Spleen (tissue), 11 donors: ENCODE results near the gene GOLT1A. TPM values are rescaled to one million over a fixed set of nuclear protein-coding genes. Genes with fewer than 3 reads are reported as not detected.

Experiments
- DNase-seq: peaks from one replicate; pipeline ENCODE4 v3.0.0-alpha.2; 2020
- H3K27ac ChIP-seq, 8 donors: fragments of 200-600 bp; sonication (generic) in 7 of 8; 1 replicate in 4 of 8; 2 replicates in 4 of 8; pipeline versions ENCODE4 v1.5.0 to v1.8.0; 2016 to 2021; ENCODE audit warnings: inconsistent platforms in 4 of 8, mild to moderate bottlenecking in 4 of 8, moderate library complexity in 1 of 8
- H3K27me3 ChIP-seq, 7 donors: fragments of 200-600 bp; sonication (generic) in 6 of 7; replicated peaks in 1 of 7; 1 replicate in 4 of 7; 2 replicates in 3 of 7; pipeline versions ENCODE4 v1.5.0 to v1.8.0; 2016 to 2021; ENCODE audit warnings: inconsistent platforms in 3 of 7, mild to moderate bottlenecking in 1 of 7
- H3K36me3 ChIP-seq, 6 donors: fragments of 200-600 bp; sonication (generic) in 5 of 6; 1 replicate in 4 of 6; 2 replicates in 2 of 6; pipeline versions ENCODE4 v1.5.0 to v1.8.0; 2016 to 2021; ENCODE audit warnings: inconsistent platforms in 2 of 6
- H3K4me1 ChIP-seq, 6 donors: fragments of 200-600 bp; sonication (generic) in 5 of 6; 1 replicate in 3 of 6; 2 replicates in 3 of 6; pipeline versions ENCODE4 v1.5.0 to v1.8.0; 2016 to 2021; ENCODE audit warnings: inconsistent platforms in 3 of 6
- H3K4me3 ChIP-seq, 8 donors: fragments of 200-600 bp; sonication (generic) in 7 of 8; 1 replicate in 4 of 8; 2 replicates in 4 of 8; pipeline versions ENCODE4 v1.5.0 to v1.8.0; 2016 to 2021; ENCODE audit warnings: inconsistent platforms in 4 of 8, mild to moderate bottlenecking in 4 of 8, moderate library complexity in 2 of 8
- H3K9me3 ChIP-seq, 8 donors: fragments of 200-600 bp; sonication (generic) in 7 of 8; 1 replicate in 4 of 8; 2 replicates in 4 of 8; pipeline versions ENCODE4 v1.5.0 to v1.8.0; 2016 to 2021; ENCODE audit warnings: inconsistent platforms in 4 of 8
- POLR2A ChIP-seq, 3 donors: fragments of 450-650 bp; IDR thresholded peaks; one replicate each; pipeline ENCODE4 v1.5.1; 2017; ENCODE audit warnings: antibody characterized with exemption in 3 of 3, mild to moderate bottlenecking in 1 of 3
- POLR2AphosphoS5 ChIP-seq, 3 donors: sonication (generic); formaldehyde crosslinking; IDR thresholded peaks; one replicate each; pipeline ENCODE4 v1.5.1; 2017; ENCODE audit warnings: antibody characterized with exemption in 3 of 3
- WGBS, 5 donors: extraction: QIAGEN DNeasy Blood & Tissue Kit in 3 of 5; methylation state at CpG; one replicate each; pipeline versions ENCODE4 v1.1.5 to v1.1.7; 2013 to 2018; 5-methylcytosine and 5-hydroxymethylcytosine counted together
- intact Hi-C: fragments of 100-400 bp; cut with DNase I; formaldehyde crosslinking; loops from one replicate; pipeline ENCODE4 v1.15.0; 2023; ENCODE audit warnings: low total_unique reads
- polyA plus RNA-seq, 3 donors: library from polyadenylated mRNA; stranded (reverse); fragments of 200-250 nt; gene quantifications; one replicate each; pipeline ENCODE4 v1.2.1, GENCODE V29; 2013
- total RNA-seq, 7 donors: library from RNA; depleted of rRNA in 3 of 7; stranded (reverse); fragments of >200 nt in 3 of 7; fragmentation: NEBNext Ultra II Directional in 4 of 7; extraction: Animal tissue kit (Norgen Biotek cat#: 25700) in 4 of 7; gene quantifications; one replicate each; pipeline versions ENCODE4 v1.1.0 to v1.2.1, GENCODE V29; 2016 to 2021
- TF ChIP-seq, protein P1 (sequence below), 11 experiments: fragments of 200-600 bp in 7 of 11; fragments of 450-650 bp in 4 of 11; sonication (generic) in 4 of 11; IDR thresholded peaks in 8 of 11; conservative IDR thresholded peaks in 3 of 11; 1 replicate in 7 of 11; 2 replicates in 4 of 11; pipeline versions ENCODE4 v1.4.0 to v1.8.0; 2016 to 2021; ENCODE audit warnings: antibody characterized with exemption in 11 of 11, inconsistent platforms in 4 of 11, mild to moderate bottlenecking in 1 of 11
- donor health status: healthy with polysubstance abuse.
- donor health status: DM: no; HTN: no; CAD: no; lungs with moderate emphysema.
- donor health status: DM: no; HTN: no; CAD: no.
- donor health status: Bipolar disorder and iron deficiency.
- donor health status: healthy.
- donor health status: DM: no; HTN: no; CAD: no.
- donor health status: DM: yes; HTN: yes; CAD: no.

The GOLT1A gene
- total and polyA plus RNA-seq, 10 donors, result 0.13 to 0.24 TPM; not detected in 8

DNA sequence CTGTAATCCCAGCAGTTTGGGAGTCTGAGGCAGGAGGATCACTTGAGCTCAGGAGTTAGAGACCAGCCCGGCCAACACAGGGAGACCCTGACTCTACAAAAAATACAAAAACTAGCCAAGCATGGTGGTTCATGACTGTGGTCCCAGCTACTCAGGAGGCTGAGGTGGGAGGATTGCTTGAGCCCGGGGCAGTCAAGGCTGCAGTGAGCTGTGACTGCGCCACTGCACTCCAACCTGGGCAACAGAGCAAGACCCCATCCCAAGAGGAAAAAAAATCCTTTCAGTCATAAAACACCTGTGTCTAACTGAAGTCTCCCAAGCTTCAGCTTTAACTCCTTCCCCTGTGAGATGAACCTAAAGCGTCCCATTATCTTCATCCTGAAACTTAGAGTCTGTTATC is 33.1 kb upstream of the GOLT1A start:
- no peaks in the 10 kb centered on the region for H3K9me3 ChIP-seq
- intact Hi-C loops, result no loop called here
- no peak overlapping the region for H3K4me3 ChIP-seq
- no peak overlapping the region for H3K27ac ChIP-seq
- TF ChIP-seq, protein P1, sequence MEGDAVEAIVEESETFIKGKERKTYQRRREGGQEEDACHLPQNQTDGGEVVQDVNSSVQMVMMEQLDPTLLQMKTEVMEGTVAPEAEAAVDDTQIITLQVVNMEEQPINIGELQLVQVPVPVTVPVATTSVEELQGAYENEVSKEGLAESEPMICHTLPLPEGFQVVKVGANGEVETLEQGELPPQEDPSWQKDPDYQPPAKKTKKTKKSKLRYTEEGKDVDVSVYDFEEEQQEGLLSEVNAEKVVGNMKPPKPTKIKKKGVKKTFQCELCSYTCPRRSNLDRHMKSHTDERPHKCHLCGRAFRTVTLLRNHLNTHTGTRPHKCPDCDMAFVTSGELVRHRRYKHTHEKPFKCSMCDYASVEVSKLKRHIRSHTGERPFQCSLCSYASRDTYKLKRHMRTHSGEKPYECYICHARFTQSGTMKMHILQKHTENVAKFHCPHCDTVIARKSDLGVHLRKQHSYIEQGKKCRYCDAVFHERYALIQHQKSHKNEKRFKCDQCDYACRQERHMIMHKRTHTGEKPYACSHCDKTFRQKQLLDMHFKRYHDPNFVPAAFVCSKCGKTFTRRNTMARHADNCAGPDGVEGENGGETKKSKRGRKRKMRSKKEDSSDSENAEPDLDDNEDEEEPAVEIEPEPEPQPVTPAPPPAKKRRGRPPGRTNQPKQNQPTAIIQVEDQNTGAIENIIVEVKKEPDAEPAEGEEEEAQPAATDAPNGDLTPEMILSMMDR (IDR thresholded peaks at IDR 0.05 in 8 of 11, conservative IDR thresholded peaks at IDR 0.05 in 3 of 11), result no peak
- TF ChIP-seq POLR2A (IDR thresholded peaks at IDR 0.05) (no peak), POLR2AphosphoS5 (IDR thresholded peaks at IDR 0.05) (no peak)
- no peak for DNase-seq
- H3K4me1 ChIP-seq, result no peaks in the 10 kb centered on the region
- no peaks in the 10 kb centered on the region for H3K36me3 ChIP-seq
- WGBS, 5 donors, result 89 to 94% (median 92%) methylated on average over 2 to 4 of the region's 4 CpGs
- H3K27me3 ChIP-seq, result no peaks in the 10 kb centered on the region

DNA sequence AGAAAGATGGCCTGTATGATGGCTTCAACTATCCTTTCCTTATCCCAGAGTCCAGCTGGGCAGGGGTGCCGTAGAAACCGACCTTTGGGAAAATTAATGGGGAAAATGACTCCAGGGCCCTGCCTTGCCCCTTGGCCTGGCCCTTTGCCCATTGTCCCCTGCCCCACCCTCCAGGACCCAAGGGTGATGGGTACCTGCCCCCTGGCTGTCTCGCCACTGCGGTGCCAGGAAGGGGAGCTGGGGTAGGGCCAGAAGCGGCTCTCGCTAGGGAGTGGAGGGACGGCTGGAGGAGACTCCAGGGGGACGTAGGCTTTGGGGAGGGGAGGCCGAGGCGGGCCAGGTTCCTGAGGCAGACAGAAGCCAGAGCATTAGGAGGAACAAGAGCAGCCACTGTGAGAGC is 29.1 kb upstream of the GOLT1A start:
- Histone ChIP-seq H3K4me1 (no peaks in the 10 kb centered on the region), H3K27ac (no peak overlapping the region), H3K36me3 (no peaks in the 10 kb centered on the region), H3K9me3 (no peaks in the 10 kb centered on the region), H3K4me3 (no peak overlapping the region), H3K27me3 (no peaks in the 10 kb centered on the region)
- WGBS, 5 donors, result 89 to 95% (median 91%) methylated on average over 10 of the region's 10 CpGs
- DNase-seq, result no peak
- intact Hi-C loops, result no loop called here
- no peak for TF ChIP-seq POLR2AphosphoS5 (IDR thresholded peaks at IDR 0.05)
- TF ChIP-seq POLR2A (IDR thresholded peaks at IDR 0.05), result no peak
- TF ChIP-seq, protein P1 (IDR thresholded peaks at IDR 0.05 in 8 of 11, conservative IDR thresholded peaks at IDR 0.05 in 3 of 11), result no peak

DNA sequence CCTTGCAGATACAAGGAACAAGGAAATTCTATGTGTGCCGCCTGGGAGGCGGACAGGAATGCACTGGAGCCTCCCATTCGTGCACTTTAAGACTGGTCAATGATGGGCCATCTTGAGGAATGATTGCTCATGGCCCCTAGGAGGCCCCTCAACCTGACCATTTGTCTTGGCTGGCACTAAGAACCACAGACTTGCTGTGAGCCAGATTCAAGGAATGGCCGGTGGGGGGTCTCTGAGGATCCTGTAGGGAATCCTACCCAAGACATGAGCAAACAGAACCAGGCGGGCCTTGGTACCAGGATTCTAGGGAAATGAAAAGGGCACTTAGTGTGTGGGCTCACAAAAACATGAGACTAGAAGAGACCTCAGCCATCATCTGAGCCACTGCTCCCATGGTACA is 28.1 kb upstream of the GOLT1A start:
- Histone ChIP-seq H3K36me3 (no peaks in the 10 kb centered on the region), H3K27ac (no peak overlapping the region), H3K4me3 (no peak overlapping the region), H3K9me3 (no peaks in the 10 kb centered on the region), H3K27me3 (no peaks in the 10 kb centered on the region), H3K4me1 (no peaks in the 10 kb centered on the region)
- intact Hi-C loops, result no loop called here
- WGBS, 5 donors, result 91 to 96% (median 92%) methylated on average over 5 of the region's 5 CpGs
- TF ChIP-seq, protein P1 (IDR thresholded peaks at IDR 0.05 in 8 of 11, conservative IDR thresholded peaks at IDR 0.05 in 3 of 11), result no peak
- TF ChIP-seq POLR2AphosphoS5 (IDR thresholded peaks at IDR 0.05), result no peak
- TF ChIP-seq POLR2A (IDR thresholded peaks at IDR 0.05), result no peak
- no peak for DNase-seq

DNA sequence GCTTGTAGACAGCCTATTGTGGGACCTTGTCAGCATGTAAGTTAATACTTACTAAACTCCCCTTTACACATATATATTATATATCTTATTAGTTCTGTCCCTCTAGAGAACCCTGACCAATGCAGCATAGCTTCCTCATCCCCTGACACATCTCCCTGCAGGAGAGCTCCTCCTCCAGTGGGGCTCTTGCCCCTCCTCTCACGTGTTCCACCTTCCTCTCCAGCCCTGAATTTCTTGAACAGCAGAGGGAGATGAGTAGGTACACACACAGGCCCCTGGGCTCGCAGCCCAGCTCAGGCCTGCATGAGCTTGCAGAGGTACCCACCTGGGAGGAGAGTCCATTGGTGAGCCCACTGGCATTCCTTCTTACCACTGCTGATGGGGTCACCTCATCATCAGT is 27.3 kb upstream of the GOLT1A start:
- no peaks in the 10 kb centered on the region for H3K36me3 ChIP-seq
- DNase-seq, result no peak
- intact Hi-C loops, result no loop called here
- no peaks in the 10 kb centered on the region for H3K4me1 ChIP-seq
- 57 to 64% (median 60%) methylated on average over 2 of the region's 2 CpGs for WGBS, 5 donors
- no peak overlapping the region for H3K27ac ChIP-seq
- H3K27me3 ChIP-seq, result no peaks in the 10 kb centered on the region
- TF ChIP-seq POLR2AphosphoS5 (IDR thresholded peaks at IDR 0.05), result no peak
- TF ChIP-seq, protein P1 (IDR thresholded peaks at IDR 0.05 in 8 of 11, conservative IDR thresholded peaks at IDR 0.05 in 3 of 11), result no peak
- no peak for TF ChIP-seq POLR2A (IDR thresholded peaks at IDR 0.05)
- no peak overlapping the region for H3K4me3 ChIP-seq
- no peaks in the 10 kb centered on the region for H3K9me3 ChIP-seq
